OCI-LY3 (cell line): ENCODE data around the gene SPON1.

Experiments
- H2AFZ ChIP-seq: fragments of 200-600, 300-600 bp; shearing (Covaris generic); 2 replicates; pipeline ENCODE4 v1.6.0; 2014; ENCODE audit warnings: antibody characterized with exemption, low read depth, low read length
- H3K27ac ChIP-seq: fragments of 200-600, 300-600 bp; sonication (generic); 2 replicates; pipeline ENCODE4 v1.5.1; 2014; ENCODE audit warnings: mild to moderate bottlenecking, low read length, moderate library complexity, mixed read lengths
- H3K27me3 ChIP-seq: fragments of 200-600, 300-600 bp; sonication (generic); 2 replicates; pipeline ENCODE4 v1.6.1; 2014; ENCODE audit warnings: low read depth, low read length, mixed read lengths
- H3K36me3 ChIP-seq: fragments of 200-600, 300-600 bp; sonication (generic); replicated peaks from 2 replicates; pipeline ENCODE3; 2014; ENCODE audit warnings: low read depth, low read length, mixed read lengths
- H3K4me1 ChIP-seq: fragments of 300-600, 200-600 bp; sonication (generic); 2 replicates; pipeline ENCODE4 v1.6.1; 2014; ENCODE audit warnings: low read length, mixed read lengths
- H3K4me2 ChIP-seq: fragments of 200-600, 300-600 bp; sonication (generic); 2 replicates; pipeline ENCODE4 v1.6.1; 2014; ENCODE audit warnings: low read length, mixed read lengths
- H3K4me3 ChIP-seq: fragments of 300-600, 200-600 bp; sonication (generic); 2 replicates; pipeline ENCODE4 v1.5.1; 2014; ENCODE audit warnings: antibody characterized with exemption, mild to moderate bottlenecking, low read length, moderate library complexity
- H3K79me2 ChIP-seq: fragments of 300-600, 200-600 bp; shearing (Covaris generic); 2 replicates; pipeline ENCODE4 v1.6.1; 2014; ENCODE audit warnings: mild to moderate bottlenecking, low read length, mixed read lengths
- H3K9ac ChIP-seq: fragments of 300-600, 200-600 bp; shearing (Covaris generic); 2 replicates; pipeline ENCODE4 v1.6.0; 2014; ENCODE audit warnings: mild to moderate bottlenecking, low read length, moderate library complexity
- H3K9me3 ChIP-seq: fragments of 200-600, 300-600 bp; shearing (Covaris generic); 2 replicates; pipeline ENCODE4 v1.6.1; 2014; ENCODE audit warnings: low read length, mixed read lengths; ENCODE audit not compliant: insufficient read depth
- H4K20me1 ChIP-seq: fragments of 200-600, 300-600 bp; sonication (generic); 2 replicates; pipeline ENCODE4 v1.6.1; 2016; ENCODE audit warnings: low read length, mixed read lengths; ENCODE audit not compliant: insufficient read depth
- CTCF ChIP-seq: fragments of 200-600, 300-600 bp; sonication (generic); IDR thresholded peaks from 2 replicates; pipeline ENCODE4 v1.5.1; 2014; ENCODE audit warnings: antibody characterized with exemption, low read length, low read depth
- EZH2phosphoT487 ChIP-seq: fragments of 200-600 bp; shearing (Covaris generic); IDR thresholded peaks from 2 replicates; pipeline ENCODE4 v1.6.1; 2018; ENCODE audit warnings: antibody characterized with exemption, mixed run types, low read depth

The SPON1 gene

DNA sequence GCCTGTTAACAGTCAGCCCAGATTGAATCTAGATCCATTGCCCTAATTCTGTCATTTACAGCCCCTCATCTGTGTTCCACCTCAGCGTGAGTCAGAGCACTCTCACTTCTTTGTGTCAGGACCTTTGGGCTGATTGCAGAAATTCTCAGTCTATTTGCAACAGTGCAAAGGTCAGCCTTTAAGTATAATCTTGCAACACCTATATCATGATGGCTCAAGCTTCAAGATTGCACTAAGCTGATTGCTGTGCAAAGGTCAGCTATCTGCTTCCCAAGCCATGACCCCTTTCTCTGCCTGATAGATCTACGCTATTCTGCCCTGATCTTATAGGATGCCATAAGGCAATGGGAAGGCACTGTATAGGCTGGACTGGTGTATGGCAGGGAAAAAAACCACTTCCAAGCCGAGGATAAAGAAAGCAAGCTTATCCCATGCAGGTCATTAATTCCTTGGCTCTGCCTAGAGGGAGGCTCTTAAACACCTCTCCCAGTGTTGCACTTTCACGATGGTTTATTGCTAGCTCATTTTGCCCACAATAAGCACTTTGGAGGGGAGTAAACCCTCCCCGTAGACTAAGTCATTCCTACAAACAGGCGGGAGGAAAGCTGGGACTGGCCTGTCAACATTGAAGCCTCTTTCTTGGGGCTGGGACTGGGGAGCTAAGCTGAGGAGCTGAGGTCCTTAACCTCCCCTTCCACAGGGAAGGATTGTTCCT, 295.9 kb downstream of the SPON1 start:
- Histone ChIP-seq H3K4me1 (no peaks in the 10 kb centered on the region), H3K36me3 (no peaks in the 10 kb centered on the region), H3K9me3 (no peaks in the 10 kb centered on the region), H2AFZ (no peak overlapping the region), H4K20me1 (no peaks in the 10 kb centered on the region), H3K27me3 (no peaks in the 10 kb centered on the region), H3K79me2 (no peaks in the 10 kb centered on the region), H3K9ac (no peak overlapping the region), H3K4me3 (no peak overlapping the region), H3K27ac (no peak overlapping the region), H3K4me2 (no peak overlapping the region)
- TF ChIP-seq CTCF = no peak
- no peak for TF ChIP-seq EZH2phosphoT487

DNA sequence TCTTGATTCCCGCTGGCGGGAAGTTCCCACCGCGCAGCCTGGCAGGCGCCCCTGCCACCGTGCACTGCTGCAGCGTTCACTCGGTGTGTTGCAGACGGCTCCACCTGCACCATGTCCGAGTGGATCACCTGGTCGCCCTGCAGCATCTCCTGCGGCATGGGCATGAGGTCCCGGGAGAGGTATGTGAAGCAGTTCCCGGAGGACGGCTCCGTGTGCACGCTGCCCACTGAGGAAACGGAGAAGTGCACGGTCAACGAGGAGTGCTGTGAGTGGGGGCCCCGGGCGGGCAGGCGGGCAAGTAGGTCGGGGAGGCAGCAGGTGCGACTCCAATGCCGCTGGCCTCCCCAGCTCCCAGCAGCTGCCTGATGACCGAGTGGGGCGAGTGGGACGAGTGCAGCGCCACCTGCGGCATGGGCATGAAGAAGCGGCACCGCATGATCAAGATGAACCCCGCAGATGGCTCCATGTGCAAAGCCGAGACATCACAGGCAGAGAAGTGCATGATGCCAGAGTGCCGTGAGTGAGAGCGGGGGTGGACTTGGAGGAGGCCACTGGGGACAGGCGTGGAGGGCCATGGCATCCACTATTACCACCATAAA, 296.8 kb downstream of the SPON1 start:
- no peak for TF ChIP-seq CTCF
- Histone ChIP-seq H3K36me3 (no peaks in the 10 kb centered on the region), H3K4me3 (no peak overlapping the region), H4K20me1 (no peaks in the 10 kb centered on the region), H2AFZ (no peak overlapping the region), H3K4me1 (no peaks in the 10 kb centered on the region), H3K4me2 (no peak overlapping the region), H3K27ac (no peak overlapping the region), H3K9me3 (no peaks in the 10 kb centered on the region), H3K27me3 (no peaks in the 10 kb centered on the region), H3K9ac (no peak overlapping the region), H3K79me2 (no peaks in the 10 kb centered on the region)

GRCh38 chr11:14259878-14260277, 297.4 kb downstream of the SPON1 start:
- H4K20me1 ChIP-seq = no peaks in the 10 kb centered on the region
- no peak overlapping the region for H3K27ac ChIP-seq
- H3K9ac ChIP-seq = no peak overlapping the region
- TF ChIP-seq EZH2phosphoT487 (no peak), CTCF (no peak)
- H3K27me3 ChIP-seq = no peaks in the 10 kb centered on the region
- H3K4me3 ChIP-seq = no peak overlapping the region
- no peak overlapping the region for H2AFZ ChIP-seq
- H3K36me3 ChIP-seq = no peaks in the 10 kb centered on the region
- no peak overlapping the region for H3K4me2 ChIP-seq
- H3K9me3 ChIP-seq = no peaks in the 10 kb centered on the region
- no peaks in the 10 kb centered on the region for H3K4me1 ChIP-seq
- H3K79me2 ChIP-seq = no peaks in the 10 kb centered on the region

GRCh38 chr11:14261066-14261465, 298.5 kb downstream of the SPON1 start:
- H3K9me3 ChIP-seq = no peaks in the 10 kb centered on the region
- no peaks in the 10 kb centered on the region for H3K79me2 ChIP-seq

More at GRCh38 chr11:14261066-14261465, 298.5 kb downstream of the SPON1 start:
- Histone ChIP-seq H3K27ac (no peak overlapping the region), H3K27me3 (no peaks in the 10 kb centered on the region), H2AFZ (no peak overlapping the region), H4K20me1 (no peaks in the 10 kb centered on the region), H3K4me2 (no peak overlapping the region), H3K4me3 (no peak overlapping the region), H3K4me1 (no peaks in the 10 kb centered on the region), H3K36me3 (peaks cover 9% of the 10 kb centered on the region), H3K9ac (no peak overlapping the region)
- TF ChIP-seq CTCF (no peak), EZH2phosphoT487 (no peak)
